ENCODE data around the gene CDYL2. TPM values are rescaled to one million over a fixed set of nuclear protein-coding genes. Genes with fewer than 3 reads are reported as not detected.

CDYL2 gene
- total RNA-seq, 2 donors from 2014 or later = 1.6 to 7.8 TPM

DNA sequence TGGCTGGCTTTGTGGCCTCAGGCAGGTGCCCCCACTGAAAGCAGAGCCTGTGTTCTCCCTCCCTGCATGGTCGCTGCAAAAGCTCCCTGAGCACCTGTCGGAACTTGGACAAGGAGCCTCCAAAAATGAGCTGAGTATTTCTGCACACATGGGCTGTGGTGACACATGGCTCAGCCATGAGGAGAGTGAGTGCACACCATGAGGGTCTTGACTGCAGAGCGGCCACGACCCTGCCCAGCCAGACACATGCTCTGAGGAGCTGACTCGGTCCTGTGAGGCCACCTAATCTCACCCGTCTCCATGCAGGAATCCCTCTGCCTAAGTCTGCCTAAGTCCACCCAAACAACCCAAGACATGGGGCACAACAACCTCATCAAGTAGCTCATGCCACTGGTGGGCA lies 134.7 kb downstream of the CDYL2 start:
- intact Hi-C loops (cut with DNase I) = no loop called here
- Histone ChIP-seq H3K9me3 (no peaks in the 10 kb centered on the region), H3K4me1 (no peaks in the 10 kb centered on the region), H3K27ac (no peak overlapping the region), H3K4me3 (no peak overlapping the region), H3K27me3 (no peaks in the 10 kb centered on the region), H3K36me3 (replicated peaks in 1 of 2; ENCODE audit: insufficient read depth in 1 of 2, low read depth in 2 of 2) (no peaks in the 10 kb centered on the region)
- no peak for ATAC-seq
- no peak for DNase-seq
- TF ChIP-seq, protein P1, sequence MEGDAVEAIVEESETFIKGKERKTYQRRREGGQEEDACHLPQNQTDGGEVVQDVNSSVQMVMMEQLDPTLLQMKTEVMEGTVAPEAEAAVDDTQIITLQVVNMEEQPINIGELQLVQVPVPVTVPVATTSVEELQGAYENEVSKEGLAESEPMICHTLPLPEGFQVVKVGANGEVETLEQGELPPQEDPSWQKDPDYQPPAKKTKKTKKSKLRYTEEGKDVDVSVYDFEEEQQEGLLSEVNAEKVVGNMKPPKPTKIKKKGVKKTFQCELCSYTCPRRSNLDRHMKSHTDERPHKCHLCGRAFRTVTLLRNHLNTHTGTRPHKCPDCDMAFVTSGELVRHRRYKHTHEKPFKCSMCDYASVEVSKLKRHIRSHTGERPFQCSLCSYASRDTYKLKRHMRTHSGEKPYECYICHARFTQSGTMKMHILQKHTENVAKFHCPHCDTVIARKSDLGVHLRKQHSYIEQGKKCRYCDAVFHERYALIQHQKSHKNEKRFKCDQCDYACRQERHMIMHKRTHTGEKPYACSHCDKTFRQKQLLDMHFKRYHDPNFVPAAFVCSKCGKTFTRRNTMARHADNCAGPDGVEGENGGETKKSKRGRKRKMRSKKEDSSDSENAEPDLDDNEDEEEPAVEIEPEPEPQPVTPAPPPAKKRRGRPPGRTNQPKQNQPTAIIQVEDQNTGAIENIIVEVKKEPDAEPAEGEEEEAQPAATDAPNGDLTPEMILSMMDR (IDR thresholded peaks at IDR 0.05) = no peak
- no peak for TF ChIP-seq POLR2A (IDR thresholded peaks at IDR 0.05)
- 76 to 96% methylated on average over 2 to 6 of the region's 6 CpGs for WGBS, 2 donors

DNA sequence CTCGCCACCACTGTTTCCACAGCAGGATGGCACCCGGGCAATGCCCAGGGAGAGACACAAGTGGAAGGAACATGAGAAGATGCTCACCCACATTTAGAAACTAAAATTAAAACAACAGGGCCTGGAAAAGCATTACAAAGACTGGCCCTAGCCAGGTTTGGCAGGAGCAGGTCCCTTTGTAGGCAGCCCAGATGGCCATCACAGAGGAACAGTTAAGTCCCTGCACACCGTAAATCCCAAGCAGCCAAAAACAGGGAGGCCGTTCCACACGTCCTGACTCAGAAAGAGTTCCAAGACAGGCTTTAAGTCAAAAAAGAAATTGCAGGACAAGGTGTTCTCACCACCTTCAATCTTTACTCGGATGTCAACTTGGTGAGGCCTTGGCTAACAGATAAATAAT lies 136.5 kb downstream of the CDYL2 start:
- intact Hi-C loops (cut with DNase I) = no loop called here
- TF ChIP-seq, protein P1 (IDR thresholded peaks at IDR 0.05) = no peak
- no peak for TF ChIP-seq POLR2A (IDR thresholded peaks at IDR 0.05)
- Histone ChIP-seq H3K27ac (no peak overlapping the region), H3K27me3 (no peaks in the 10 kb centered on the region), H3K36me3 (replicated peaks in 1 of 2; ENCODE audit: insufficient read depth in 1 of 2, low read depth in 2 of 2) (no peaks in the 10 kb centered on the region), H3K4me3 (no peak overlapping the region), H3K4me1 (no peaks in the 10 kb centered on the region), H3K9me3 (no peaks in the 10 kb centered on the region)
- ATAC-seq = no peak
- DNase-seq = no peak
- 89 to 92% methylated on average over 6 of the region's 6 CpGs for WGBS, 2 donors

DNA sequence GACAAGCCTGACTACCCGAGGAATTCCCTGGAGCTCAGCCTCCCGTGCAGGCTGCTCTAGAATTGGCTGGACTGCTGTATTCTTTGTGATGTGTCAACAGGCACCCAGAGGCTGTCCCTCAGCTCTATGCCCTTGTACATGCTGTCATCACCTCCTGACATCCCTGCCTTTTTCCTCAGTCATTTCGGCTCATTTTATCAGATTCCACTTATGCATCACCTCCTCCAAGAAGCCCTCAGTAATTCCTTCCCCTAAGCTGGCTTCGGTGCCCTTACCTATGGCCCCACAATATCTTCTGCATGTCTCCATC lies 137.2 kb downstream of the CDYL2 start:
- 77 to 86% methylated on average over 4 of the region's 4 CpGs for WGBS, 2 donors
- DNase-seq (no peak), ATAC-seq (no peak)
- intact Hi-C loops (cut with DNase I) = no loop called here
- no peaks in the 10 kb centered on the region for H3K4me1 ChIP-seq
- H3K27me3 ChIP-seq = no peaks in the 10 kb centered on the region
- H3K27ac ChIP-seq = no peak overlapping the region
- no peaks in the 10 kb centered on the region for H3K36me3 ChIP-seq (replicated peaks in 1 of 2; ENCODE audit: insufficient read depth in 1 of 2, low read depth in 2 of 2)
- TF ChIP-seq, protein P1 (IDR thresholded peaks at IDR 0.05) = no peak
- TF ChIP-seq POLR2A (IDR thresholded peaks at IDR 0.05) = no peak
- H3K4me3 ChIP-seq = no peak overlapping the region
- no peaks in the 10 kb centered on the region for H3K9me3 ChIP-seq

DNA sequence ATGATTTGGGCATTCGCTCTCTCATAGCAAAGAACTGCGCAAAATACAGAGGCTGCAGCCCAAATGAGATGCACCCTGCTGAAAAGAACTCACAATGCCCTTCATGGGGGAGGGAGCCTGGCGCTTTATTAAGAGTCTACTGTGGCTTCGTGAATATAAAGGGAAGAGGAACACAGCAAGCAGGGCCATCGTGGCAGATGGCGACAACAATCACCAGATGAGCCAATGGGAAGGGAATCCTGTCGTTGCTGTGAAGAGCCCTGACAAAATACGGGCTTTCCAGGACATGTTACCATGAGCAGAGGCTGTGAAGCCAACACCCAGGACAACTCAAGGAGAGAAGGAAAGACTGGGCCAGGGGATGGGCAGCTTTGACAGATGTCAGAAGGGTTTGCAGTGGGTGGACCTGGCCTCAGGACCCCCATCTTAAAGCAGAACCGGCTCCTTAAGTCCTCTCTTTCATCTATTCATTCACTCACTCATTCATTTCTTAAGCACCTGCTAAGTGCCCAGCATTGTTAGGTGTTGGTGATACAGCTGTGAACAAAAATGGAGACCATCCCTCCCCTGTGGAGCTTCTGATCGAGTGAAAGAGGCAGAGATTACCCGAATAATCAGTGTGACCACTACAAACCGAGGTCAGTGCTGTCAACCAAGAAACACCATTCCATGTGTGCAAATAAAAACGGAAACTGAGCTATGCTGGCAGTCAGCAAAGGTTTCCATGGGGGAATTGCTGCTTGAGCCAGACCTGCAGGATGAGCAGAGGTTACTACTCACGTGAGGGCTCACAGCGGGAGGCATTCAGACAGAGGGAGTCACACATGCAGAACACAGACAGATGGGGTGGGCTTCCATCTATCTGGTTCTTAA lies 137.8 kb downstream of the CDYL2 start:
- intact Hi-C loops (cut with DNase I) = no loop called here
- H3K4me3 ChIP-seq = no peak overlapping the region
- no peak for TF ChIP-seq POLR2A (IDR thresholded peaks at IDR 0.05)
- TF ChIP-seq, protein P1 (IDR thresholded peaks at IDR 0.05) = no peak
- 70 to 77% methylated on average over 15 of the region's 15 CpGs for WGBS, 2 donors
- H3K27ac ChIP-seq = no peak overlapping the region
- H3K9me3 ChIP-seq = no peaks in the 10 kb centered on the region
- no peaks in the 10 kb centered on the region for H3K27me3 ChIP-seq
- no peak for DNase-seq
- no peak for ATAC-seq
- no peaks in the 10 kb centered on the region for H3K36me3 ChIP-seq (replicated peaks in 1 of 2; ENCODE audit: insufficient read depth in 1 of 2, low read depth in 2 of 2)
- H3K4me1 ChIP-seq = no peaks in the 10 kb centered on the region

DNA sequence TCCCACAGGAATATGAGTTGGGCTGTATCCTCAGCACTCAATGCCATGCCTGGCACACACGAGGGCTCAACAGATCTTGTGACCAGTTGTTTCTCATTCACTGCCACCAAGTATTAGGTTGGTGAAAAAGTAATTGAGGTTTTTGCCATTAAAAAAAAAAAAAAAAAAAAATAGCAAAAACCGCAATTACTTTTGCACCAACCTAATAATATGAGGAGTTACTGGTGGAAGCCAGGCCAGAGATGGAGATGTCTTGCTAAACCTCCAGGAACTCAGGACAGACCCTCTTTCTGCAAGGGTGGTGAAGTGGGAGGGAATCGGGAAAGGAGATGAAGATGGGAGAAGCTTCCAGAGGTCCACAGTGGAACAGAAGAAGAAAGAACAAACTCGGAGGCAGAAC lies 139.0 kb downstream of the CDYL2 start:
- no peak overlapping the region for H3K27ac ChIP-seq
- TF ChIP-seq, protein P1 (IDR thresholded peaks at IDR 0.05) = no peak
- TF ChIP-seq POLR2A (IDR thresholded peaks at IDR 0.05) = no peak
- no peaks in the 10 kb centered on the region for H3K36me3 ChIP-seq (replicated peaks in 1 of 2; ENCODE audit: insufficient read depth in 1 of 2, low read depth in 2 of 2)
- no peak overlapping the region for H3K4me3 ChIP-seq
- no peaks in the 10 kb centered on the region for H3K9me3 ChIP-seq
- intact Hi-C loops (cut with DNase I) = no loop called here
- 85 to 89% methylated on average over 4 of the region's 4 CpGs for WGBS, 2 donors
- no peak for DNase-seq
- no peaks in the 10 kb centered on the region for H3K27me3 ChIP-seq
- H3K4me1 ChIP-seq = no peaks in the 10 kb centered on the region
- no peak for ATAC-seq

Data from body of pancreas (tissue), 4 donors.